Tibial nerve (tissue), 4 donors: ENCODE measurements around the gene TMEM181. TPM values are rescaled to one million over a fixed set of nuclear protein-coding genes. Genes with fewer than 3 reads are reported as not detected.
A peak's percentile ranks its signal among the peaks of the same experiment; 100 is the strongest.

ENCODE experiments used
- DNase-seq, 2 donors: peaks; one replicate each; pipeline ENCODE4 v3.0.0-alpha.2; 2019; ENCODE audit warnings: low spot score in 2 of 2
- H3K27ac ChIP-seq, 4 donors: fragments of 200-600 bp; sonication (generic) in 3 of 4; one replicate each; pipeline ENCODE4 v1.5.1; 2017 to 2019; ENCODE audit warnings: mild to moderate bottlenecking in 1 of 4
- H3K27me3 ChIP-seq, 2 donors: fragments of 200-600 bp; sonication (generic) in 1 of 2; one replicate each; pipeline versions ENCODE4 v1.5.1 to v1.6.0; 2017 to 2019
- H3K36me3 ChIP-seq, 3 donors: fragments of 200-600 bp; sonication (generic); one replicate each; pipeline ENCODE4 v1.5.1; 2018 to 2019
- H3K4me1 ChIP-seq, 4 donors: fragments of 200-600 bp; sonication (generic) in 3 of 4; one replicate each; pipeline ENCODE4 v1.5.1; 2017 to 2019
- H3K4me3 ChIP-seq, 4 donors: fragments of 200-600 bp; sonication (generic) in 3 of 4; one replicate each; pipeline ENCODE4 v1.5.1; 2017 to 2019; ENCODE audit warnings: mild to moderate bottlenecking in 1 of 4, moderate library complexity in 1 of 4
- H3K9me3 ChIP-seq, 4 donors: fragments of 200-600 bp; sonication (generic) in 3 of 4; one replicate each; pipeline ENCODE4 v1.5.1; 2017 to 2019
- EP300 ChIP-seq, 2 donors: sonication (generic); formaldehyde crosslinking; IDR thresholded peaks; one replicate each; pipeline ENCODE4 v1.6.1; 2017; ENCODE audit warnings: antibody characterized with exemption in 2 of 2, mild to moderate bottlenecking in 1 of 2
- POLR2A ChIP-seq, 2 donors: fragments of 450-650 bp; IDR thresholded peaks; one replicate each; pipeline ENCODE4 v1.6.1; 2017; ENCODE audit warnings: antibody characterized with exemption in 2 of 2, mild to moderate bottlenecking in 2 of 2, moderate library complexity in 2 of 2
- WGBS, 2 donors: methylation state at CpG; one replicate each; pipeline ENCODE4 v1.1.5; 2018; 5-methylcytosine and 5-hydroxymethylcytosine counted together
- total RNA-seq, 4 donors: library from RNA; depleted of rRNA; stranded (reverse); fragments of >200 nt; gene quantifications; one replicate each; pipeline ENCODE4 v1.1.0, GENCODE V29; 2016
- TF ChIP-seq, protein P1 (sequence below), 5 experiments: fragments of 200-600 bp in 3 of 5; fragments of 450-650 bp in 2 of 5; sonication (generic) in 3 of 5; IDR thresholded peaks; one replicate each; pipeline ENCODE4 v1.5.1; 2016 to 2019; ENCODE audit warnings: antibody characterized with exemption in 5 of 5, mild to moderate bottlenecking in 3 of 5, moderate library complexity in 2 of 5

Gene TMEM181
- total RNA-seq, 4 donors from 2014 or later = 14.1 to 19.0 (median 17.8) TPM

DNA sequence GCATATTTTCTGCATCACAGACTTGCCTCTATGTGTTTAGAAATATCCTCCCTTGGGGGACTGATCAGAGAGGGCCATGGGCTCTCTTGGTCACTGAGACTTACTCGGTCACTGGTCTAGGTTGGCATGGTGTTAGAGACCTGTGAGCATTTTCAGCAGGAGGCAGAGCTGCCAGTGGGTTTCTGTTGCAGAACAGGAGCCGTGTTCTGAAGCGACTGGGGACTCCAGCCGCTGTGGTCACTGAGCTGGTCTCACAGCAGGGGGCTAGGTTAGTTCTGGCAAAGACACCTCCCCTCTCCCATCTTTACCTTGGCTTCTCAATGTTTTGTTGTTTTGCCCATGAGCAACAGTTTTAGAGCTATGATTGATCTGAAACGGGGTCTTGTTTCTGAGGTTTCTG is 8.7 kb downstream of the TMEM181 start:
- Histone ChIP-seq H3K36me3 (peaks cover 0 to 28% (median 0%) of the 10 kb centered on the region in 3 donors), H3K27ac (no peak overlapping the region), H3K27me3 (no peaks in the 10 kb centered on the region), H3K4me3 (no peak overlapping the region), H3K4me1 (peaks cover 0 to 2% (median 0%) of the 10 kb centered on the region in 4 donors), H3K9me3 (no peaks in the 10 kb centered on the region)
- 81 to 95% methylated on average over 5 of the region's 5 CpGs for WGBS, 2 donors
- TF ChIP-seq, protein P1, sequence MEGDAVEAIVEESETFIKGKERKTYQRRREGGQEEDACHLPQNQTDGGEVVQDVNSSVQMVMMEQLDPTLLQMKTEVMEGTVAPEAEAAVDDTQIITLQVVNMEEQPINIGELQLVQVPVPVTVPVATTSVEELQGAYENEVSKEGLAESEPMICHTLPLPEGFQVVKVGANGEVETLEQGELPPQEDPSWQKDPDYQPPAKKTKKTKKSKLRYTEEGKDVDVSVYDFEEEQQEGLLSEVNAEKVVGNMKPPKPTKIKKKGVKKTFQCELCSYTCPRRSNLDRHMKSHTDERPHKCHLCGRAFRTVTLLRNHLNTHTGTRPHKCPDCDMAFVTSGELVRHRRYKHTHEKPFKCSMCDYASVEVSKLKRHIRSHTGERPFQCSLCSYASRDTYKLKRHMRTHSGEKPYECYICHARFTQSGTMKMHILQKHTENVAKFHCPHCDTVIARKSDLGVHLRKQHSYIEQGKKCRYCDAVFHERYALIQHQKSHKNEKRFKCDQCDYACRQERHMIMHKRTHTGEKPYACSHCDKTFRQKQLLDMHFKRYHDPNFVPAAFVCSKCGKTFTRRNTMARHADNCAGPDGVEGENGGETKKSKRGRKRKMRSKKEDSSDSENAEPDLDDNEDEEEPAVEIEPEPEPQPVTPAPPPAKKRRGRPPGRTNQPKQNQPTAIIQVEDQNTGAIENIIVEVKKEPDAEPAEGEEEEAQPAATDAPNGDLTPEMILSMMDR (IDR thresholded peaks at IDR 0.05) = no peak
- TF ChIP-seq EP300 (IDR thresholded peaks at IDR 0.05) (no peak), POLR2A (IDR thresholded peaks at IDR 0.05) (no peak)
- DNase-seq = no peak

GRCh38 chr6:158569036-158569435 is 9.1 kb downstream of the TMEM181 start:
- no peak for DNase-seq
- Histone ChIP-seq H3K9me3 (no peaks in the 10 kb centered on the region), H3K27ac (no peak overlapping the region), H3K36me3 (peaks cover 0 to 33% (median 0%) of the 10 kb centered on the region in 3 donors), H3K4me1 (no peaks in the 10 kb centered on the region), H3K27me3 (no peaks in the 10 kb centered on the region), H3K4me3 (no peak overlapping the region)
- WGBS, 2 donors = 84 to 86% methylated on average over 9 of the region's 9 CpGs
- no peak for TF ChIP-seq EP300 (IDR thresholded peaks at IDR 0.05)
- TF ChIP-seq POLR2A (IDR thresholded peaks at IDR 0.05) = no peak
- TF ChIP-seq, protein P1 (IDR thresholded peaks at IDR 0.05) = no peak

DNA sequence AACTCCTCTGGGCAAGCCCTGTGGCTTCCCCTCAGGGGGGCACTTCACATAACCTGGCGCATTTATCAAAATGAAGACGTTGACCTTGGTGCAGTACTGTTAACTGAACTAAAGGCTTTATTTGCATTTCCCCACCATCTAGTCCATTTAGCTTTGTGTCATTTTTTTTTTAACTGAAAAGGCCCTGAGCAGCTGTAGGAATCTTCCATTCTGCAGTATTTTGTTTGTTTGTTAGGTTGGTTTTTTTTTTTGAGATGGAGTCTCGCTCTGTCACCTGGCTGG is 10.7 kb downstream of the TMEM181 start:
- Histone ChIP-seq H3K9me3 (no peaks in the 10 kb centered on the region), H3K27ac (no peak overlapping the region), H3K27me3 (no peaks in the 10 kb centered on the region), H3K4me3 (no peak overlapping the region), H3K4me1 (no peaks in the 10 kb centered on the region), H3K36me3 (peaks cover 0 to 41% (median 0%) of the 10 kb centered on the region in 3 donors)
- WGBS, 2 donors = 96 to 98% methylated on average over 3 of the region's 3 CpGs
- TF ChIP-seq, protein P1 (IDR thresholded peaks at IDR 0.05) = no peak
- TF ChIP-seq EP300 (IDR thresholded peaks at IDR 0.05) (no peak), POLR2A (IDR thresholded peaks at IDR 0.05) (no peak)
- no peak for DNase-seq

DNA sequence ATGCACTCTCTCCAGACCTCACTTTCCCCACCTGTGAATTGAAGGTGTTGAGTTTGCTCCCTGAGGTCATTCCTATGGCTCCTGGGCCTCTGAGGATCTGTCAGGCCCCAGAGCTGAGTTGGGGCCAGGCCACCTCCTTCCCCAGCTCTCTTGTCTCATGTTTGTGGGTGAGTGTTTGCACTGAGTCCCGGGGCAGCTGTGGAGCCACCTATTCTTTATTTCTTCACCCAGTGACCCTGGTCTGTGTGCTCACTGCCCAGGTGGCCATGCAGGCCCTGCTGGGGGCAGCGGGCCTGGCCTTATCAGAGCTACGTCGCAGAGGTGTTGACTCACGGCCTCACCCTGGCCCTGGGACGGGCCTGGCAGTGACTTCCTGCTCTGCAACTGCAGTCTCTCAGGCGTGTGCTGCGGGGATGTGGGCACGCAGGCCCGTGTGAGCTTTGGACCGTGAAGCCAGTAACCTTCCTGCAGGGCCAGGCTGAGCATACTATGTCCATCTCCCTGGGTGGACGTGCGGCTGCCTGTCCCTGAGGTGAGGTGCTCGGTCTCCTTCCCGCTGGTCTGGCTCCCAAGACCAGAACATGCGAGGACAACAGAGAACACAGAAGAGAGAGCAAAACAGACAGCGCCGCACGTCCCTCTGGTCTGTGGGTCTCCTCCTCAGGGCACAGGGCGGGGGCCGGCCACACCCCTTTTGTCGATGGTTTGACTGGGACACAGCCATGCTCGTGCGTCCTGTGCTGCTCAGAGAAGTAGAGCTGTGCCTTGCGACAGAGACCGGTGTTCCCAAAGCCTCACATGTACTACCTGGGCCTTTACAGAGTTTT is 12.1 kb downstream of the TMEM181 start:
- H3K4me3 ChIP-seq = no peak overlapping the region
- TF ChIP-seq POLR2A (IDR thresholded peaks at IDR 0.05) (no peak), EP300 (IDR thresholded peaks at IDR 0.05) (no peak)
- TF ChIP-seq, protein P1 (IDR thresholded peaks at IDR 0.05) = no peak
- peak overlapping the region in 1 of 4 donors; percentile 53 for H3K27ac ChIP-seq
- no peaks in the 10 kb centered on the region for H3K9me3 ChIP-seq
- no peaks in the 10 kb centered on the region for H3K27me3 ChIP-seq
- H3K36me3 ChIP-seq = peaks cover 0 to 47% (median 0%) of the 10 kb centered on the region in 3 donors
- H3K4me1 ChIP-seq = no peaks in the 10 kb centered on the region
- 90 to 95% methylated on average over 15 to 26 of the region's 26 CpGs for WGBS, 2 donors
- DNase-seq = no peak
